HG03571 (cell line): Measurements from ENCODE around the gene TPH1.
A peak's percentile ranks its signal among the peaks of the same experiment; 100 is the strongest.
"Not testable (repeated sequence)": the region's sequence is repeated elsewhere in the genome, so short reads cannot be mapped to it uniquely, and the experiment has no call there.

Experiments used
- ATAC-seq: cut with Tn5 transposase; IDR thresholded peaks from one replicate; pipeline ENCODE4 v1.9.1; 2021; ENCODE audit not compliant: unreplicated experiment

The TPH1 gene

DNA sequence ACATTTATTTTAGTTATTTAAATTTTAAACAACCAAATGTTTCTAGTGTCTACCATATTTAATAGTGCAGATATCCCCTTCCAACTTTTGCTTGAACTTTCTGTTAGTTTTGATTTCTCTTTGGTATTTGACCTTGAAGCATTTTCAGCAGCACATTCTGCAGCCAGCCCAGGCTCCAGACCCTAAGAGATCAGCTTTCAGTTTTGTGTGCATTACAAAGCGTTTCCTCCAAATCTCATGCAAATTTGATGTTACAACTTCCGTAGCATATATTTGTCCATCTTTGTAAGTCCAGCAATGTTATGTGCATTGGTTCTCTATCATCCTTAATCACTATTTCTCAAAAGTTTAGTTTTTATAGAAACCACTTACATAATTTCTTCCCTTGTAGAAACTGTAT is 18.6 kb downstream of the TPH1 start:
- no peak for ATAC-seq

GRCh38 chr11:18022419-18022818 is 23.6 kb downstream of the TPH1 start:
- no peak for ATAC-seq

DNA sequence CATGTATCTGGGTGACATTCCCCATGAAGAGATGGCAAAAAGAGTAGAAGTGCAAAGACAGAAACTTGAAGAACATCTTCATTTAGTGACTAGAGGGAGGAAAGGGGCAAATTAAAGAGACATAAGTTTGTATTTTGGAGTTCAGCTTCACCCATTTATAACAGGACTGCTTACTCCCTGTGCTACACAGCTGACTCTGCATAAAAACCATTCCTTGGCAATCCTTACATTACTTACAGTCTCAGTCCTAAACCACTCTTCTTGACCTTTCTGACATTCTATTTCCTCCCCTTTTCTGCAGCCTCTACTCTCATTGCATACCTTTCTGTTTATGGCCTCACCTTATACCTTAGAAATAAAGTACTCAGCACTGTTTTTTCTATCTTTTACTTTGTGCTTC is 26.4 kb downstream of the TPH1 start:
- no peak for ATAC-seq

DNA sequence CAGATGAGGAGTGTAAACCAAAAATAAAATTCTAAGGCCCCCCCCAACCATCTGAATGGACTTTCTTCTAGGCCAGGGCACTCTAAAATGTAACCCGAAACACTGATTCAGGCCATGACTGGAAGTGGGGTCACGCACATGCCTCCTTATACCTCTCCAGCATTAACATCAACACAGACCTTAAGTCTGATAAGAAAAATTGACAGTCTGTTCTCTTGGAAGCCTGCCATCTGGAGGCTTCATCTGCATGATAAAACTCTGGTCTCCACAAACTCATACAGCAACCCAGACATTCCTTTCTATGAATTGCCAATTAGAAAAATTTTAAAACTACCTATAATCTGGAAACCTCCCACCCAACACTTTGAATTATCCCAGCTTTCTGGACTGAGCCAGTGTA is 29.3 kb downstream of the TPH1 start:
- ATAC-seq: no peak

- ATAC-seq: no peak
Measured at GRCh38 chr11:18014876-18015275, 31.2 kb downstream of the TPH1 start.

DNA sequence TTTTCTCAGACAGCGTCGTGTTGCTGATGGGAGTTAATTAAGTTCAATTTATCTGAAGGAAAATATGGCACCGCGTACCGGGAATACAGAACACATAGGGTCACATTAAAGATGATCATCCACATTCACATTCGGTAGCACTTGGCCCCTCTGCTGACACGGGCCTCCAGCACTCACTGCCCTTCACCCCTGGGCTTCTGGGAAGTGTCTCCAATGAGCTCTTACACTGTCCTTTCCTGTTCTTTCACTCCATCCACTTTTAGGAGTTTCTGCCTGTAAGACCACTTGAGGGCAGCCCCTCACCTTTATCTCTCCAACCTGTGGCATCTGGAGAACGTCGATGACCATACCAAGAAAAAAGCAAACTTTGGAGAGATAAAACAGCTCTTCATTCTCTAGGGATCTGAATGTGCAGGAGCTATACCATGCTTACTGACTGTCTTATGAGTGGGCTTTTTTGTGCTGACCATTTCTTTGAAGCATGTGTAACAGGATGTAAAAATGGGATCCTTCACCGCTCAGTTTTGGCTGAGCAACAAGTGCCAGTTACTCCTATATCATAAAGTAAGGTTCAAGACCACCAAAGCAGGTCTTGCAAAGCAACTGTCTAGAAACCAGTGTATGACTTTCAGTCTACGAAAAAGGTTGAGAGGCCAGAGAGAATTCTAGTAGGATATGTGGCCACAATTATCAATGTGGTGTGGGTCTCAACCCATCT is 32.1 kb downstream of the TPH1 start:
- ATAC-seq: no peak

DNA sequence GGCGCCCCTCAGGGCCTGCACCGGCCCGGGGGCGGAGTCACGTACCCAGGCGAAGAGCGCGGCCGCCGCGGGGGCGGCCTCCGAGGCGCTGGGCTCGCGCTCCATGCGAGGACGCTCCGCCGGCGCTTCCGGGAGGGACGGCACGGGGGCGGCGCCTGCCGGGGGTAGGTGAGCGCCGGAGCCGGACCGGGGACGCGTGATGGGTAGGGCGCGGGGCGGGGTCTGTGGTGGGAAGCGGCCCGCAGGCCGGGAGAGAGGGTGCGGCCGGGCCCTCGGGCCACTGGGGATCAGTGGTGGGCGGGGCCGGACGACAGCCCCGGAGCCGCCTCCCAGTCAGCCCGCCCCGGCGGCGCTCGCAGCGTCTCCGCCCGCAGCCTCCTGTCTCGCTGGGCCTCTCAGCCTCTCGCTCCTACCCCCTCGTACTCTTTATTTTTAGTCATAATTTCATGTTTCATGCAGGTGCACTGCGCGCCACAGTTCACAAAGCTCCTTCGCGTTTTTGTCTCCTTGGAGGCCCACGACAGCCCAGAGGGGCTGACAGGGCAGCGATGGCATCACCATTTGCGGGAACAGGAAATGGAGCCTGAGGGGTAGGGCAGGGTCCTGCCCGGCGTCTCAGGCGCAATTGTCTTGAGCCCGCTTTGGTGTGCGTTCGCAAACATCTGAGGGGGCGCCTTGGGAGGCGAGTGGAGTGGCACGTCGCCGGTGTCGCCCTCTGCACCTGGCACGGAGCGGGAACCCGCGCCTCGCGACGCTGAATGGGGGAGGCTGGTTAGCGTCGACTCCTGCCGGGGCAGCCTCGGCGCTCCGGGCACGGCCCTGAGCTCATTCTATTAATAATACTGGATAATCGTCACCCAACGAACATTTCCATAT is 32.9 kb downstream of the TPH1 start, which contains the start of gene SERGEF:
TSS of gene SERGEF (minus strand) at position 142 of the 876 bp plus-strand sequence. CDS start at position 105, 37 bp downstream.
- peak; percentile 93 for ATAC-seq

DNA sequence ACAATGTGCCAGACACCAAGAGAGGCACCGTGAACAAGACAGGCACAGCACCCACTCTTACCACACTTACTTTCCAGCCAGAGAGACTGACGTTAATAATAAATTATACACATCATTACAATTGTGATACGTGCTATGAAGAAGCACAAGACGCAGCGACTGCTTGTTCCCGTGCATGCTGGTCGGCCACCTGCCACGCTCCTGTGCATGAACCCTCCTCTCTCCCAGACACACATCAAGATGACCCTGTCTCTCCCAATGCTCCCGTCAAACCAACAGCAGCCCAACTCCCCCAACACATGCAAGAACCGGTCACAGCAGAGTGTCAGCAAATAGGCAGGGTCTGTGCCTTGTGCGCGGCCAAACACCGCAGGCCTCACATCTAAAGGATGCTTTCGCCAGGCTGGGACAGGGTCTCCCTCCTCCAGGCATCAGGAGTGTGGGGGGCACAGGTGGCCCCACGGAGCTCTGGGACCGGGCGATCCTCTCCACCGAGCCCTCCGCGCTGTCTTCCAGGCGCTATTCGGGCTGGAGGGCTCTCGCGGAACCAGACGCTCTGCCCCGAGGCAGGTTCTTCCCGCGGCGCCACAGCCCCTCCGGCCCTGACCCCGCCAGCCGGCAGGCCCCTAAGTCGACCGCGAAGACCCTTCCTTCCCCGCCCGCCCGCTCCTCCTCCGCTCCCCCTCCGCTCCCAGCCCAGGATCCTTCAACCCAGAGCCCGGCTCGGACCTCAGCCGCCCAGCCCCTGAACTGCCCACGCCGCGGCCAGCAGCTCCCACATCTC is 33.8 kb downstream of the TPH1 start:
- ATAC-seq: no peak

DNA sequence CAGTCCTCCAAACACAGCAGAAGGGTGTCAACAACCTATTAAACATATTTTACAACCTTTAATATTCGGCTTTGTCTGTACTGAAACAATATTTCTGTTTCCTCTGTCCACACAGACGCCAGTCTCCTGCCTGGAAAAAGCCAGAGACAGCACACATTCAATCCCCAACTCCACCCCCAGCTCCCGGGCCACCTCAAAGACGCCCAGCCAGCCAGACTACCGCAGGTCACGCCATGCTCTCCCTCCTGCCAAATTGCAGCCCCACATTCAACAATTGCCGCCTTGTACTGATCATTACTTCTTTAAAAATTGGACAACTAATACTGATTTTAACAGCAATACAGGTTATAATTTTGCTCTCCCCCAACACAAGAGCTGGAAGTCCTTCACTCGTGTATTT is 34.4 kb downstream of the TPH1 start:
- ATAC-seq: no peak

GRCh38 chr11:18010977-18011586 is 35.0 kb downstream of the TPH1 start:
- no peak for ATAC-seq

DNA sequence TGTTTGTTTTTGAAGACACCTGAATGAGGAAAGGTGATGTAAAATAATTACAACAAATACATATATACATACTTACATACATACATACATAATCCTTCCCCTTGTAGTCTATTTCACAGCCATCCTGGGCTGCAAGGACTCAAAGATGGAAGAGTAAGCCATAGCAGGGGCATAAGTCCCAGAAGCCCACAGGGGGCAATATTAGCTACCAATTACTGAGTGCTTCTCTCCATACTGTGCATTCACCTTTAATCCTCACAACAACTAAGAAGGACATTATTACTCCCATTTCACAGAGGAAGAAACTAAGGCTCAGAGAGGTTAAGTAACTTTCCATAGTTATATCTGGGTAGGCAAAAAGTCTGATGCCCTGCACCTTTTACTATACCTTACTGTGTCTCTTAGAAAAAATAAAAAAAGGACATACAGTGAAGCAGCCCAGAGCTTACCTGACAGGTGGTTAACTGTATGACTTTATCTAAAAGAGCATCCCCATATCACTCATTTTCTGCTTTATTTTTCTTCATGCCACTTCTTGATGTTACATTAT is 35.9 kb downstream of the TPH1 start:
- no peak for ATAC-seq

GRCh38 chr11:18005376-18006129 is 40.5 kb downstream of the TPH1 start:
- no peak for ATAC-seq

- ATAC-seq: no peak
Measured at GRCh38 chr11:18001191-18001590, 44.9 kb downstream of the TPH1 start.

- peak; percentile 91 for ATAC-seq
Measured at GRCh38 chr11:18000760-18001159, 45.3 kb downstream of the TPH1 start.

DNA sequence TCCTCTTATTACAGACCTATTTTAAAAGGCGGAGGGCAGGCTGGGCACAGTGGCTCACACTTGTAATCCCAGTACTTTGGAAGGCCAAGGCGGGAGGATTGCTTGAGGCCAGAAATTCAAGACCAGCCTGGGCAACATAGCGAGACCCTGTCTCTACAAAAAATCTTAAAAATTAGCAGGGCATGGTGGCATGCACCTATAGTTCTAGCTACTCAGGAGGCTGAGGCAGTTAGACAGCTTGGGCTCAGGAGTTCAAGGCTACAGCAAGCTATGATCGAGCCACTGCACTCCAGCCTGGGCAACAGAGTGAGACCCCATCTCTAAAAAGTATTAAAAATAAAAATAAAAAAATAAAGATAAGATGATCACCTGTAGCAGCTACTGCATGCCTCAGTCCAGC is 45.9 kb downstream of the TPH1 start:
- not testable (repeated sequence) for ATAC-seq
